ENCODE data around the gene MRPS21. TPM values are rescaled to one million over a fixed set of nuclear protein-coding genes. Genes with fewer than 3 reads are reported as not detected.
A peak's percentile ranks its signal among the peaks of the same experiment; 100 is the strongest.

Gene MRPS21
- total and polyA plus RNA-seq, 7 donors, result 50.1 to 87.8 (median 53.8) TPM

DNA sequence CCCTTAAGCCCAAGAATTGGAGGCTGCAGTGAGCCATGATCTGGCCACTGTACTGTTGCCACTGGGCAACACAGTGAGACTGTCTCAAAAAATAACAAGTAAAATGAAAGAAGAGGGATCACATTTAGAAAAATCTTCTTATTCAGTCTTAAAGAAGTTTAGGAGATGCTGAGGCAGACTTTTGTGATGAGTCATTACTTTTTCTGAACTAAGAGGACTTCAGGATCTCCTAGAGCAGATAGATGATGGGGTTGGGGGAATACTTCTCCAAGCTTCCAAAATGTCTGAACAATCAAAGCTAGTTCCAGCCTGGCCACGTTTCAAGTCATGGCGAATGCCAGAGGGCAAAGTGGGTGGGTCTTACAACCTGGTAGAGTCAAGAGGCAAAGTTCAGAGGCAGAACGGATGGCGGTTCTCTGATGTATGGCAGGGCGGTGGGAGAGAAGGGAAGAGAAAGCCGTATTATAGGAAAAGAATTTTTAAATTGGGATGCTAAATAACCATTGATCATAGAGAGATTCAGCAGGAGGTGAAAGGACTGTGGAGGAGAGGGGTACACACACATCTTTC lies 13.4 kb upstream of the MRPS21 start:
- intact Hi-C loops (cut with DNase I), result loop anchor here (1.0 to 5.0 kb wide), 2 partner anchors 25 to 43 kb away; partner anchors contain the start of gene ANP32E (in 1 of the 2)
- peak overlapping the region; percentile 94 for H3K27ac ChIP-seq
- no peak overlapping the region for H3K4me3 ChIP-seq
- ATAC-seq (no peak), DNase-seq (no peak)
- H3K36me3 ChIP-seq (ENCODE audit: insufficient read depth in 1 of 2, low read depth in 1 of 2), result peaks cover 3 to 11% of the 10 kb centered on the region in 2 donors
- H3K9me3 ChIP-seq, result no peaks in the 10 kb centered on the region
- peaks cover 15% of the 10 kb centered on the region for H3K4me1 ChIP-seq
- H3K27me3 ChIP-seq (ENCODE audit: insufficient read depth in 3 of 3, low read length in 2 of 3), result no peaks in the 10 kb centered on the region
- 77 to 86% (median 79%) methylated on average over 6 of the region's 6 CpGs for WGBS, 3 donors
- TF ChIP-seq CTCF (IDR thresholded peaks at IDR 0.05), result no peak

DNA sequence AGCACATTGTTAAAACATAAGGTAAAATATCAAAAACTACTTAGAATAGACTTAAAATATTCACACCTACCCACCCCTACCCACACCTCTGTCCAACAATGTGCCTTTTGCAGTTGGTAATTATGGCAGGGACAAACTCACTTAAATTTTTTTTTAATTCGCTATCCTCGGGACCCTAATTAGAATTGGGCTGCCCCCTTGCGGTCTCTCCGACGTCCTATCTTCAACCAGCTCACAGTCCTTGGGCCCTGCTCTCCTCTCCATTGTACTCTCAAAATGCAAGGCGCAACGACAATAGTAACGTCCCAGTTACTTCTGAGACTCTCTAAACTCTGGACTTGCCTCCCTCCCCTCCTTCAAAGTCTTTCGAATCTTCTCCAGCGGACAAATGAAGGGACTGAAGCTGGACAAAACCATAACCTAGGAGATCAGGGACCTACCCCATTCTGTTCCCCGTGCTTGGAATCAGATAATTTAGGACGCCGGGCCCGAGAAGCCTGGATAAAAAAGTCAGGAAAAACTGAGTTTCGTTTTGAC lies 12.4 kb upstream of the MRPS21 start:
- Histone ChIP-seq H3K36me3 (ENCODE audit: insufficient read depth in 1 of 2, low read depth in 1 of 2) (peaks cover 3 to 22% of the 10 kb centered on the region in 2 donors), H3K4me1 (peaks cover 15% of the 10 kb centered on the region), H3K27me3 (ENCODE audit: insufficient read depth in 3 of 3, low read length in 2 of 3) (no peaks in the 10 kb centered on the region), H3K27ac (peak overlapping the region; percentile 94), H3K4me3 (peak overlapping the region; percentile 80), H3K9me3 (no peaks in the 10 kb centered on the region)
- intact Hi-C loops (cut with DNase I), result loop anchor here in 1 of 2 donors (1.0 to 5.0 kb wide), 2 partner anchors 26 to 44 kb away; partner anchors contain the start of gene ANP32E
- DNase-seq (peak; percentile 70 to 85), ATAC-seq (peak; percentile 47 to 70 (median 66))
- TF ChIP-seq CTCF (IDR thresholded peaks at IDR 0.05), result peak; percentile 77
- 2 to 3% (median 2%) methylated on average over 15 of the region's 15 CpGs for WGBS, 3 donors

DNA sequence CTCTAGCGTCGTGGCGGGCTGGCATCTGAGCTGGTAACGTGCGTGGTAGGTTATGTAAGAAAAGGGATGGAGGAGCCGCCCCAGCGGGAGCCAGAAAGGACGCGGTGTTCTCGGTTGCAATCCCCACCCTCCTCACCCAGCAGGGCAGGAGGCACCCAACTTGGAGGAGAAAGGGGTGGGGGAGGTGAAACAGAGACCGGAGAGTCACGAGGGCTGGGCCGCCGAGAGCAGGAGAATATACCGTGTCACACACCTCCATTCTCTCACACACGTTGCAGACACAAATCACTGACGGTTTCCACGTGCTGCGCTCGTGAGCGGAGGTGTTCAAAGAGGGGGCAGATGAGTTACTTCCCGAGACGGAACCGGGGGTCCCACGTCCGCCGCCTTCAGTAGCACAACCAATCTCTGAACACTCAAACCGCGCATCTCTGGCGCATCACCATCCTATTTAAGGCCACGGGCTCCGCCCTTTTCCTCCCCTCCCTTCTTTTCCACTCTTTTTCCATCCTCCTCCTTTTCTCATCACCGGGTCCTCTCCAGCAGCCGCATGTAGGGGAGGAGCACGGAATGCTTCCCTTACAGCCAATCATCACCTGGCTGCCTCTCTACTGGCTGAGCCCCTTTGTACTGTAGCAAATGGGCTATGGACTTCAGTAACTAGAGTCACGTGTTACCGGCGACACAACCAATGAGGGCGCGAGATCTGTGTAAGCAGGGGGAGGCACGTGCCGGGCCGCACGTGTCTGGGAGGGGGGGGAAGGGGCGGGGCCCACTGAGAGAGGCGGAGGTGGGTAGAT lies 11.7 kb upstream of the MRPS21 start, which contains the start of gene CIART:
TSS of gene CIART (plus strand) at position 797 of the 800 bp plus-strand sequence. CDS start 714 bp downstream, outside the sequence.
- peaks cover 5 to 29% of the 10 kb centered on the region in 2 donors for H3K36me3 ChIP-seq (ENCODE audit: insufficient read depth in 1 of 2, low read depth in 1 of 2)
- 0 to 1% (median 0%) methylated on average over 42 to 46 of the region's 46 CpGs for WGBS, 3 donors
- H3K27me3 ChIP-seq (ENCODE audit: insufficient read depth in 3 of 3, low read length in 2 of 3), result no peaks in the 10 kb centered on the region
- peak within 1 kb of the TSS; percentile 80 for H3K4me3 ChIP-seq
- H3K4me1 ChIP-seq, result peaks cover 15% of the 10 kb centered on the region
- H3K9me3 ChIP-seq, result no peaks in the 10 kb centered on the region
- DNase-seq (peak; percentile 92 to 96), ATAC-seq (peak; percentile 93 to 96 (median 95))
- TF ChIP-seq CTCF (IDR thresholded peaks at IDR 0.05), result no peak
- H3K27ac ChIP-seq, result peak within 1 kb of the TSS; percentile 94
- intact Hi-C loops (cut with DNase I), result loop anchor here in 1 of 2 donors (1.0 to 5.0 kb wide), 2 partner anchors 27 to 45 kb away; partner anchors contain the start of gene ANP32E

DNA sequence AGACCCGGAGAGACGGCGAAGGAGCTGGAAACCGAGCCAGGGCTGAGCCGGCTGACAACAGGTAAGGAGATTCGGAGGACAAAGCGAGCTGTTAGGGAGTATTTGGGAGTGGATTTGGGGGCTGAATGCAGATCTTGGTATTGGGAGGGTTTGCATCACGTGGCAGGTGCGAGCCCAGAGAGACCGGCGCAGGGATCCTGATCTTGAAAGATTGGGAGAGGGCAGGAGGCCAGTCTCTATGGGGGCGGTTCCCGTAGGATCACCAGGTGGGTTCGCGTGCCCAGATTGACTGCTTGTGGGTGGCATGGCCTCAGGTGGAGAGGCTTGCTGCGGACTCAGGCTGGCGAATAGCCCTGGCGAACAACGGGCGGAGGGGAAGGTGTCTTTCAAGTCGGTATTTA lies 11.1 kb upstream of the MRPS21 start:
- ATAC-seq, result peak; percentile 41 to 63 (median 60)
- 2 to 4% (median 4%) methylated on average over 21 of the region's 21 CpGs for WGBS, 3 donors
- H3K4me1 ChIP-seq, result peaks cover 15% of the 10 kb centered on the region

More for the DNA sequence above, 11.1 kb upstream of the MRPS21 start:
- intact Hi-C loops (cut with DNase I), result loop anchor here in 1 of 2 donors (5.0 kb wide), 1 partner anchor 45 kb away; the partner anchor contains the start of gene ANP32E
- Histone ChIP-seq H3K27ac (peak overlapping the region; percentile 94), H3K36me3 (ENCODE audit: insufficient read depth in 1 of 2, low read depth in 1 of 2) (peaks cover 5 to 35% of the 10 kb centered on the region in 2 donors), H3K9me3 (no peaks in the 10 kb centered on the region), H3K4me3 (peak overlapping the region; percentile 80), H3K27me3 (ENCODE audit: insufficient read depth in 3 of 3, low read length in 2 of 3) (no peaks in the 10 kb centered on the region)
- no peak for TF ChIP-seq CTCF (IDR thresholded peaks at IDR 0.05)
- DNase-seq, result no peak

Data from psoas muscle (tissue), 8 donors.